Tibial nerve (tissue), 4 donors: Measurements from ENCODE around the gene WARS2. TPM values are rescaled to one million over a fixed set of nuclear protein-coding genes. Genes with fewer than 3 reads are reported as not detected.

Experiments
- DNase-seq, 2 donors: peaks; one replicate each; pipeline ENCODE4 v3.0.0-alpha.2; 2019; ENCODE audit warnings: low spot score in 2 of 2
- H3K27ac ChIP-seq, 4 donors: fragments of 200-600 bp; sonication (generic) in 3 of 4; one replicate each; pipeline ENCODE4 v1.5.1; 2017 to 2019; ENCODE audit warnings: mild to moderate bottlenecking in 1 of 4
- H3K27me3 ChIP-seq, 2 donors: fragments of 200-600 bp; sonication (generic) in 1 of 2; one replicate each; pipeline versions ENCODE4 v1.5.1 to v1.6.0; 2017 to 2019
- H3K36me3 ChIP-seq, 3 donors: fragments of 200-600 bp; sonication (generic); one replicate each; pipeline ENCODE4 v1.5.1; 2018 to 2019
- H3K4me1 ChIP-seq, 4 donors: fragments of 200-600 bp; sonication (generic) in 3 of 4; one replicate each; pipeline ENCODE4 v1.5.1; 2017 to 2019
- H3K4me3 ChIP-seq, 4 donors: fragments of 200-600 bp; sonication (generic) in 3 of 4; one replicate each; pipeline ENCODE4 v1.5.1; 2017 to 2019; ENCODE audit warnings: mild to moderate bottlenecking in 1 of 4, moderate library complexity in 1 of 4
- H3K9me3 ChIP-seq, 4 donors: fragments of 200-600 bp; sonication (generic) in 3 of 4; one replicate each; pipeline ENCODE4 v1.5.1; 2017 to 2019
- CTCF ChIP-seq, 5 experiments: fragments of 200-600 bp in 3 of 5; fragments of 450-650 bp in 2 of 5; sonication (generic) in 3 of 5; IDR thresholded peaks; one replicate each; pipeline ENCODE4 v1.5.1; 2016 to 2019; ENCODE audit warnings: antibody characterized with exemption in 5 of 5, mild to moderate bottlenecking in 3 of 5, moderate library complexity in 2 of 5
- EP300 ChIP-seq, 2 donors: sonication (generic); formaldehyde crosslinking; IDR thresholded peaks; one replicate each; pipeline ENCODE4 v1.6.1; 2017; ENCODE audit warnings: antibody characterized with exemption in 2 of 2, mild to moderate bottlenecking in 1 of 2
- POLR2A ChIP-seq, 2 donors: fragments of 450-650 bp; IDR thresholded peaks; one replicate each; pipeline ENCODE4 v1.6.1; 2017; ENCODE audit warnings: antibody characterized with exemption in 2 of 2, mild to moderate bottlenecking in 2 of 2, moderate library complexity in 2 of 2
- WGBS, 2 donors: methylation state at CpG; one replicate each; pipeline ENCODE4 v1.1.5; 2018; 5-methylcytosine and 5-hydroxymethylcytosine counted together
- total RNA-seq, 4 donors: library from RNA; depleted of rRNA; stranded (reverse); fragments of >200 nt; gene quantifications; one replicate each; pipeline ENCODE4 v1.1.0, GENCODE V29; 2016

The WARS2 gene
- total RNA-seq, 4 donors from 2014 or later, result 18.9 to 31.0 (median 22.0) TPM

- 91 to 97% methylated on average over 1 of the region's 1 CpG for WGBS, 2 donors
- TF ChIP-seq EP300 (IDR thresholded peaks at IDR 0.05), result no peak
- TF ChIP-seq CTCF (IDR thresholded peaks at IDR 0.05), result no peak
- TF ChIP-seq POLR2A (IDR thresholded peaks at IDR 0.05), result no peak
- H3K4me3 ChIP-seq, result no peak overlapping the region
Observed at GRCh38 chr1:119079881-119080280, 60.6 kb downstream of the WARS2 start.

GRCh38 chr1:119075614-119076013 lies 64.8 kb downstream of the WARS2 start:
- Histone ChIP-seq H3K36me3 (peaks cover 0 to 4% (median 0%) of the 10 kb centered on the region in 3 donors), H3K4me1 (peaks cover 0 to 20% (median 0%) of the 10 kb centered on the region in 4 donors), H3K4me3 (no peak overlapping the region), H3K27ac (peak overlapping the region in 1 of 4 donors; percentile 0), H3K27me3 (no peaks in the 10 kb centered on the region), H3K9me3 (no peaks in the 10 kb centered on the region)
- TF ChIP-seq EP300 (IDR thresholded peaks at IDR 0.05) (peak in 1 of 2 donors; percentile 47), CTCF (IDR thresholded peaks at IDR 0.05) (no peak), POLR2A (IDR thresholded peaks at IDR 0.05) (no peak)
- WGBS, 2 donors, result 22 to 29% methylated on average over 1 of the region's 1 CpG
- no peak for DNase-seq

More at GRCh38 chr1:119079881-119080280, 60.6 kb downstream of the WARS2 start:
- Histone ChIP-seq H3K27ac (peak overlapping the region in 2 of 4 donors; percentile 65 to 68), H3K27me3 (no peaks in the 10 kb centered on the region), H3K36me3 (no peaks in the 10 kb centered on the region), H3K4me1 (peaks cover 0 to 39% (median 4%) of the 10 kb centered on the region in 4 donors), H3K9me3 (no peaks in the 10 kb centered on the region)
- DNase-seq, result no peak

- TF ChIP-seq EP300 (IDR thresholded peaks at IDR 0.05) (no peak), POLR2A (IDR thresholded peaks at IDR 0.05) (no peak), CTCF (IDR thresholded peaks at IDR 0.05) (no peak)
- H3K36me3 ChIP-seq, result peaks cover 0 to 4% (median 0%) of the 10 kb centered on the region in 3 donors
- no peak overlapping the region for H3K27ac ChIP-seq
- H3K9me3 ChIP-seq, result no peaks in the 10 kb centered on the region
- DNase-seq, result no peak
- no peak overlapping the region for H3K4me3 ChIP-seq
- 96 to 98% methylated on average over 3 of the region's 3 CpGs for WGBS, 2 donors
- no peaks in the 10 kb centered on the region for H3K27me3 ChIP-seq
- peaks cover 0 to 17% (median 4%) of the 10 kb centered on the region in 4 donors for H3K4me1 ChIP-seq
Observed at GRCh38 chr1:119071321-119071720, 69.1 kb downstream of the WARS2 start.

GRCh38 chr1:119069682-119070081 lies 70.8 kb downstream of the WARS2 start:
- peaks cover 0 to 9% (median 4%) of the 10 kb centered on the region in 4 donors for H3K4me1 ChIP-seq
- TF ChIP-seq EP300 (IDR thresholded peaks at IDR 0.05) (no peak), POLR2A (IDR thresholded peaks at IDR 0.05) (no peak), CTCF (IDR thresholded peaks at IDR 0.05) (no peak)
- no peaks in the 10 kb centered on the region for H3K27me3 ChIP-seq
- 81 to 94% methylated on average over 5 of the region's 5 CpGs for WGBS, 2 donors
- no peak overlapping the region for H3K27ac ChIP-seq
- DNase-seq, result no peak
- H3K9me3 ChIP-seq, result no peaks in the 10 kb centered on the region
- peaks cover 0 to 4% (median 0%) of the 10 kb centered on the region in 3 donors for H3K36me3 ChIP-seq
- no peak overlapping the region for H3K4me3 ChIP-seq

GRCh38 chr1:119068427-119068826 lies 72.0 kb downstream of the WARS2 start:
- TF ChIP-seq EP300 (IDR thresholded peaks at IDR 0.05), result no peak
- WGBS, 2 donors, result 64 to 65% methylated on average over 4 of the region's 4 CpGs
- Histone ChIP-seq H3K9me3 (no peaks in the 10 kb centered on the region), H3K4me3 (no peak overlapping the region), H3K4me1 (peaks cover 0 to 9% (median 4%) of the 10 kb centered on the region in 4 donors), H3K36me3 (peaks cover 0 to 7% (median 0%) of the 10 kb centered on the region in 3 donors), H3K27ac (no peak overlapping the region), H3K27me3 (no peaks in the 10 kb centered on the region)
- no peak for DNase-seq

GRCh38 chr1:119061700-119062099 lies 78.8 kb downstream of the WARS2 start:
- Histone ChIP-seq H3K9me3 (no peaks in the 10 kb centered on the region), H3K4me3 (no peak overlapping the region)

More at GRCh38 chr1:119061700-119062099, 78.8 kb downstream of the WARS2 start:
- Histone ChIP-seq H3K27me3 (no peaks in the 10 kb centered on the region), H3K36me3 (peaks cover 0 to 15% (median 0%) of the 10 kb centered on the region in 3 donors), H3K4me1 (peaks cover 0 to 2% (median under 1%) of the 10 kb centered on the region in 4 donors), H3K27ac (no peak overlapping the region)
- TF ChIP-seq CTCF (IDR thresholded peaks at IDR 0.05) (no peak), EP300 (IDR thresholded peaks at IDR 0.05) (no peak), POLR2A (IDR thresholded peaks at IDR 0.05) (no peak)
- DNase-seq, result no peak
